Measurements from ENCODE around the gene RAP1A. TPM values are rescaled to one million over a fixed set of nuclear protein-coding genes. Genes with fewer than 3 reads are reported as not detected.
"Not testable (repeated sequence)": the region's sequence is repeated elsewhere in the genome, so short reads cannot be mapped to it uniquely, and the experiment has no call there.

Gene RAP1A
- total RNA-seq, 1 experiment from 2014 or later, result 25.4 TPM

- ChIA-PET CTCF (interaction anchor here (2.5 kb wide), 1 partner anchor 171 kb away, joined by 7 read pairs; no protein-coding TSS in a partner anchor), POLR2A (no interaction called here)
- Mint-ChIP-seq H3K27me3 (ENCODE audit: low read depth) (peaks cover 7% of the 10 kb centered on the region; the same call in 1 of the 2 replicates), H3K4me3 (no peak overlapping the region), H3K4me1 (no peaks in the 10 kb centered on the region), H3K27ac (no peak overlapping the region), H3K9me3 (peaks cover 73% of the 10 kb centered on the region), H3K36me3 (peaks cover 74% of the 10 kb centered on the region)
- no peak for DNase-seq (ENCODE audit: low spot score)
- ATAC-seq, result no peak
- TF ChIP-seq, protein P1, sequence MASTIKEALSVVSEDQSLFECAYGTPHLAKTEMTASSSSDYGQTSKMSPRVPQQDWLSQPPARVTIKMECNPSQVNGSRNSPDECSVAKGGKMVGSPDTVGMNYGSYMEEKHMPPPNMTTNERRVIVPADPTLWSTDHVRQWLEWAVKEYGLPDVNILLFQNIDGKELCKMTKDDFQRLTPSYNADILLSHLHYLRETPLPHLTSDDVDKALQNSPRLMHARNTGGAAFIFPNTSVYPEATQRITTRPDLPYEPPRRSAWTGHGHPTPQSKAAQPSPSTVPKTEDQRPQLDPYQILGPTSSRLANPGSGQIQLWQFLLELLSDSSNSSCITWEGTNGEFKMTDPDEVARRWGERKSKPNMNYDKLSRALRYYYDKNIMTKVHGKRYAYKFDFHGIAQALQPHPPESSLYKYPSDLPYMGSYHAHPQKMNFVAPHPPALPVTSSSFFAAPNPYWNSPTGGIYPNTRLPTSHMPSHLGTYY (CRISPR knock-in tag; IDR thresholded peaks at IDR 0.05), result no peak
- TF ChIP-seq, protein P2, sequence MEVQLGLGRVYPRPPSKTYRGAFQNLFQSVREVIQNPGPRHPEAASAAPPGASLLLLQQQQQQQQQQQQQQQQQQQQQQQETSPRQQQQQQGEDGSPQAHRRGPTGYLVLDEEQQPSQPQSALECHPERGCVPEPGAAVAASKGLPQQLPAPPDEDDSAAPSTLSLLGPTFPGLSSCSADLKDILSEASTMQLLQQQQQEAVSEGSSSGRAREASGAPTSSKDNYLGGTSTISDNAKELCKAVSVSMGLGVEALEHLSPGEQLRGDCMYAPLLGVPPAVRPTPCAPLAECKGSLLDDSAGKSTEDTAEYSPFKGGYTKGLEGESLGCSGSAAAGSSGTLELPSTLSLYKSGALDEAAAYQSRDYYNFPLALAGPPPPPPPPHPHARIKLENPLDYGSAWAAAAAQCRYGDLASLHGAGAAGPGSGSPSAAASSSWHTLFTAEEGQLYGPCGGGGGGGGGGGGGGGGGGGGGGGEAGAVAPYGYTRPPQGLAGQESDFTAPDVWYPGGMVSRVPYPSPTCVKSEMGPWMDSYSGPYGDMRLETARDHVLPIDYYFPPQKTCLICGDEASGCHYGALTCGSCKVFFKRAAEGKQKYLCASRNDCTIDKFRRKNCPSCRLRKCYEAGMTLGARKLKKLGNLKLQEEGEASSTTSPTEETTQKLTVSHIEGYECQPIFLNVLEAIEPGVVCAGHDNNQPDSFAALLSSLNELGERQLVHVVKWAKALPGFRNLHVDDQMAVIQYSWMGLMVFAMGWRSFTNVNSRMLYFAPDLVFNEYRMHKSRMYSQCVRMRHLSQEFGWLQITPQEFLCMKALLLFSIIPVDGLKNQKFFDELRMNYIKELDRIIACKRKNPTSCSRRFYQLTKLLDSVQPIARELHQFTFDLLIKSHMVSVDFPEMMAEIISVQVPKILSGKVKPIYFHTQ (CRISPR knock-in tag; IDR thresholded peaks at IDR 0.05), result no peak
- TF ChIP-seq NR3C1 (CRISPR knock-in tag; conservative IDR thresholded peaks at IDR 0.05; ENCODE audit: low read depth), result no peak
- TF ChIP-seq USF1 (CRISPR knock-in tag; IDR thresholded peaks at IDR 0.05), result no peak
- TF ChIP-seq, protein P3, sequence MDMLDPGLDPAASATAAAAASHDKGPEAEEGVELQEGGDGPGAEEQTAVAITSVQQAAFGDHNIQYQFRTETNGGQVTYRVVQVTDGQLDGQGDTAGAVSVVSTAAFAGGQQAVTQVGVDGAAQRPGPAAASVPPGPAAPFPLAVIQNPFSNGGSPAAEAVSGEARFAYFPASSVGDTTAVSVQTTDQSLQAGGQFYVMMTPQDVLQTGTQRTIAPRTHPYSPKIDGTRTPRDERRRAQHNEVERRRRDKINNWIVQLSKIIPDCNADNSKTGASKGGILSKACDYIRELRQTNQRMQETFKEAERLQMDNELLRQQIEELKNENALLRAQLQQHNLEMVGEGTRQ (CRISPR knock-in tag; IDR thresholded peaks at IDR 0.05), result no peak
- no peak for TF ChIP-seq CREM (CRISPR knock-in tag; IDR thresholded peaks at IDR 0.05)
- TF ChIP-seq, protein P4, sequence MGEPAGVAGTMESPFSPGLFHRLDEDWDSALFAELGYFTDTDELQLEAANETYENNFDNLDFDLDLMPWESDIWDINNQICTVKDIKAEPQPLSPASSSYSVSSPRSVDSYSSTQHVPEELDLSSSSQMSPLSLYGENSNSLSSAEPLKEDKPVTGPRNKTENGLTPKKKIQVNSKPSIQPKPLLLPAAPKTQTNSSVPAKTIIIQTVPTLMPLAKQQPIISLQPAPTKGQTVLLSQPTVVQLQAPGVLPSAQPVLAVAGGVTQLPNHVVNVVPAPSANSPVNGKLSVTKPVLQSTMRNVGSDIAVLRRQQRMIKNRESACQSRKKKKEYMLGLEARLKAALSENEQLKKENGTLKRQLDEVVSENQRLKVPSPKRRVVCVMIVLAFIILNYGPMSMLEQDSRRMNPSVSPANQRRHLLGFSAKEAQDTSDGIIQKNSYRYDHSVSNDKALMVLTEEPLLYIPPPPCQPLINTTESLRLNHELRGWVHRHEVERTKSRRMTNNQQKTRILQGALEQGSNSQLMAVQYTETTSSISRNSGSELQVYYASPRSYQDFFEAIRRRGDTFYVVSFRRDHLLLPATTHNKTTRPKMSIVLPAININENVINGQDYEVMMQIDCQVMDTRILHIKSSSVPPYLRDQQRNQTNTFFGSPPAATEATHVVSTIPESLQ (CRISPR knock-in tag; IDR thresholded peaks at IDR 0.05), result no peak
- TF ChIP-seq GRHL2 (CRISPR knock-in tag; IDR thresholded peaks at IDR 0.05; ENCODE audit: insufficient replicate concordance, severe bottlenecking), result no peak
Measured at GRCh38 chr1:111679541-111679940, 60.0 kb downstream of the RAP1A start.

DNA sequence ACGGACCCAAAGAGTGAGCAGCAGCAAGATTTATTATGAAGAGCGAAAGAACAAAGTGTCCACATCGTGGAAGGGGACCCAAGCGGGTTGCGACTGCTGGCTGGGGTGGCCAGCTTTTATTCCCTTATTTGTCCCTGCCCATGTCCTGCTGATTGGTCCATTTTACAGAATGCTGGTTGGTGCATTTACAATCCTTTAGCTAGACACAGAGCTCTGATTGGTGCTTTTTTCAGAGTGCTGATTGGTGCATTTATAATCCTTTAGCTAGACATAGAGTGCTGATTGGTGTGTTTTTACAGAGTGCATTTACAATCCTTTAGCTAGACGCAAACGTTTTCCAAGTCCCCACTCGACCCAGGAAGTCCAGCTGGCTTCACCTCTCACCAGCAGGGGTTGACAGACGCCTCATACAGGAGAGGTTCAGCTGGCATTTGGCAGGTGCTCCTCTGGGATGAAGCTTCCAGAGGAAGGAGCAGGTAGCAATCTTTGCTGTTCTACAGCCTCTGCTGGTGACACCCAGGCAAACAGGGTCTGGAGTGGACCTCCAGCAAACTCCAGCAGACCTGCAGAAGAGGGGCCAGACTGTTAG lies 60.7 kb downstream of the RAP1A start:
- DNase-seq (ENCODE audit: low spot score); ATAC-seq; H3K27ac Mint-ChIP-seq; H3K4me1 Mint-ChIP-seq; H3K27me3 Mint-ChIP-seq (ENCODE audit: low read depth); POLR2A ChIA-PET; H3K4me3 Mint-ChIP-seq: not testable (repeated sequence)
- CTCF ChIA-PET, result interaction anchor here (2.5 kb wide), 1 partner anchor 172 kb away, joined by 7 read pairs; no protein-coding TSS in a partner anchor
- peaks cover 81% of the 10 kb centered on the region for H3K36me3 Mint-ChIP-seq
- peaks cover 76% of the 10 kb centered on the region for H3K9me3 Mint-ChIP-seq

GRCh38 chr1:111685293-111686153 lies 65.9 kb downstream of the RAP1A start:
- TF ChIP-seq ZNF317 (CRISPR knock-in tag; IDR thresholded peaks at IDR 0.05; ENCODE audit: borderline replicate concordance, low read depth), result peak; percentile 85
- DNase-seq (ENCODE audit: low spot score); POLR2A ChIA-PET; ATAC-seq; H3K4me3 Mint-ChIP-seq; CTCF ChIA-PET; H3K4me1 Mint-ChIP-seq; H3K27ac Mint-ChIP-seq; H3K27me3 Mint-ChIP-seq (ENCODE audit: low read depth): not testable (repeated sequence)
- peaks cover 52% of the 10 kb centered on the region for H3K9me3 Mint-ChIP-seq
- H3K36me3 Mint-ChIP-seq, result peaks cover 53% of the 10 kb centered on the region
